Measurements from ENCODE around the gene ZNF628.

Gene ZNF628

GRCh38 chr19:55528030-55528803 is 51.8 kb downstream of the ZNF628 start:
- H3K4me3 ChIP-seq (ENCODE audit: low read depth, low read length), result no peak overlapping the region
- H3K9me3 ChIP-seq (ENCODE audit: control insufficient read depth, insufficient read depth, low read depth, low read length), result no peaks in the 10 kb centered on the region
- H3K27ac ChIP-seq (ENCODE audit: extremely low read depth, low read depth, low read length), result no peak overlapping the region
- H3K36me3 ChIP-seq (ENCODE audit: control insufficient read depth in 2 of 2, insufficient read depth in 1 of 2, low read length in 2 of 2), result no peaks in the 10 kb centered on the region
- CTCF ChIA-PET, result interaction anchor here (0.5 to 1.0 kb wide), 3 partner anchors 12 to 78 kb away, joined by 3 to 4 read pairs (median 3); no protein-coding TSS in a partner anchor
- POLR2A ChIA-PET, result no interaction called here
- H3K4me1 ChIP-seq (ENCODE audit: control insufficient read depth, insufficient read depth, low read length), result no peaks in the 10 kb centered on the region
- TF ChIP-seq ZNF785 (tag by site-specific recombination; IDR thresholded peaks at IDR 0.05), result no peak
- TF ChIP-seq KLF16 (tag by site-specific recombination; IDR thresholded peaks at IDR 0.05), result no peak
- peak; percentile 91 for TF ChIP-seq ZNF366 (tag by site-specific recombination; conservative IDR thresholded peaks at IDR 0.05)
- TF ChIP-seq ZFP3 (tag by site-specific recombination; IDR thresholded peaks at IDR 0.05; ENCODE audit: low read depth), result no peak
- peak; percentile 48; the same call in 1 of the 2 replicates for TF ChIP-seq ZNF544 (tag by site-specific recombination; IDR thresholded peaks at IDR 0.05)
- TF ChIP-seq ZNF184 (tag by site-specific recombination; IDR thresholded peaks at IDR 0.05), result no peak
- TF ChIP-seq ZNF76 (tag by site-specific recombination; IDR thresholded peaks at IDR 0.05; ENCODE audit: borderline replicate concordance, low read depth), result no peak
- TF ChIP-seq KLF7 (tag by site-specific recombination; IDR thresholded peaks at IDR 0.05; ENCODE audit: borderline replicate concordance), result no peak
- 0 out of 2 replicates have a peak, but pooled peaks have one; percentile 69 for TF ChIP-seq ZSCAN18 (tag by site-specific recombination; IDR thresholded peaks at IDR 0.05)
- 0 out of 2 replicates have a peak, but pooled peaks have one; percentile 4 for TF ChIP-seq EGR2 (tag by site-specific recombination; IDR thresholded peaks at IDR 0.05; ENCODE audit: low read depth)
- no peak for TF ChIP-seq ZNF10 (tag by site-specific recombination; IDR thresholded peaks at IDR 0.05)
- no peak for TF ChIP-seq GLI4 (tag by site-specific recombination; IDR thresholded peaks at IDR 0.05)
- TF ChIP-seq ZNF398 (tag by site-specific recombination; IDR thresholded peaks at IDR 0.05), result peak; percentile 81
- TF ChIP-seq ZBTB44 (tag by site-specific recombination; IDR thresholded peaks at IDR 0.05), result no peak
- no peak for TF ChIP-seq ZNF660 (tag by site-specific recombination; IDR thresholded peaks at IDR 0.05)
- TF ChIP-seq ZSCAN4 (tag by site-specific recombination; IDR thresholded peaks at IDR 0.05), result no peak
- TF ChIP-seq ZNF266 (tag by site-specific recombination; IDR thresholded peaks at IDR 0.05; ENCODE audit: low read depth), result no peak
- peak; percentile 75 for TF ChIP-seq ZBTB17 (tag by site-specific recombination; IDR thresholded peaks at IDR 0.05)
- TF ChIP-seq KLF9 (tag by site-specific recombination; IDR thresholded peaks at IDR 0.05; ENCODE audit: low read depth), result 0 out of 2 replicates have a peak, but pooled peaks have one; percentile 13
- no peak for TF ChIP-seq ZSCAN30 (tag by site-specific recombination; IDR thresholded peaks at IDR 0.05)
- no peak for TF ChIP-seq ZNF324 (tag by site-specific recombination; IDR thresholded peaks at IDR 0.05)
- no peak for TF ChIP-seq OVOL3 (tag by site-specific recombination; IDR thresholded peaks at IDR 0.05)
- no peak for TF ChIP-seq ZNF221 (tag by site-specific recombination; IDR thresholded peaks at IDR 0.05; ENCODE audit: borderline replicate concordance)
- no peak for TF ChIP-seq ZNF214 (tag by site-specific recombination; IDR thresholded peaks at IDR 0.05; ENCODE audit: borderline replicate concordance)
- TF ChIP-seq HOXA7 (CRISPR knock-in tag; IDR thresholded peaks at IDR 0.05; ENCODE audit: borderline replicate concordance), result no peak
- peak; percentile 32; the same call in 1 of the 2 replicates for TF ChIP-seq ZNF341 (tag by site-specific recombination; IDR thresholded peaks at IDR 0.05; ENCODE audit: low read depth)
- no peak for TF ChIP-seq ZBTB21 (tag by site-specific recombination; IDR thresholded peaks at IDR 0.05)
- TF ChIP-seq ZNF558 (tag by site-specific recombination; IDR thresholded peaks at IDR 0.05), result no peak
- TF ChIP-seq ZNF629 (tag by site-specific recombination; IDR thresholded peaks at IDR 0.05), result no peak
- TF ChIP-seq ZNF677 (tag by site-specific recombination; IDR thresholded peaks at IDR 0.05), result no peak
- no peak for TF ChIP-seq YY2 (tag by site-specific recombination; IDR thresholded peaks at IDR 0.05)
- TF ChIP-seq PRDM1 (tag by site-specific recombination; IDR thresholded peaks at IDR 0.05), result 0 out of 2 replicates have a peak, but pooled peaks have one; percentile 4

Measured in HEK293 (cell line).